Chondrocyte (in vitro differentiated cells): ENCODE measurements around the gene KRTAP1-1. TPM values are rescaled to one million over a fixed set of nuclear protein-coding genes. Genes with fewer than 3 reads are reported as not detected.
"Not testable (repeated sequence)": the region's sequence is repeated elsewhere in the genome, so short reads cannot be mapped to it uniquely, and the experiment has no call there.

Experiments used
- DNase-seq: peaks from one replicate; pipeline ENCODE4 v3.0.0; 2021; ENCODE audit warnings: mixed read lengths, low spot score
- H3K27ac Mint-ChIP-seq: one replicate; pipeline ENCODE4 v1.8.0; 2021; ENCODE audit warnings: mild to moderate bottlenecking, moderate library complexity, mixed read lengths; ENCODE audit not compliant: unreplicated experiment
- H3K27me3 Mint-ChIP-seq: 2 replicates; pipeline ENCODE4 v1.8.0; 2021; ENCODE audit warnings: low read depth, mixed read lengths
- H3K36me3 Mint-ChIP-seq: 2 replicates; pipeline ENCODE4 v1.8.0; 2021; ENCODE audit warnings: low read depth, mixed read lengths
- H3K4me1 Mint-ChIP-seq: 2 replicates; pipeline ENCODE4 v1.8.0; 2021; ENCODE audit warnings: low read depth, mild to moderate bottlenecking, mixed read lengths
- H3K4me3 Mint-ChIP-seq: one replicate; pipeline ENCODE4 v1.8.0; 2021; ENCODE audit warnings: mild to moderate bottlenecking, moderate library complexity, mixed read lengths; ENCODE audit not compliant: unreplicated experiment
- H3K9me3 Mint-ChIP-seq: 2 replicates; pipeline ENCODE4 v1.8.0; 2021; ENCODE audit warnings: low read depth, mixed read lengths
- CTCF ChIP-seq: fragments of 200-600 bp; sonication (generic); IDR thresholded peaks from 2 replicates; pipeline ENCODE4 v1.5.0; 2021; ENCODE audit warnings: antibody characterized with exemption, mild to moderate bottlenecking, moderate library complexity
- total RNA-seq: library from RNA; stranded (reverse); gene quantifications from 3 replicates; pipeline ENCODE4 v1.2.1, GENCODE V29; 2021

KRTAP1-1 gene
- total RNA-seq, 1 donor from 2014 or later = not detected

DNA sequence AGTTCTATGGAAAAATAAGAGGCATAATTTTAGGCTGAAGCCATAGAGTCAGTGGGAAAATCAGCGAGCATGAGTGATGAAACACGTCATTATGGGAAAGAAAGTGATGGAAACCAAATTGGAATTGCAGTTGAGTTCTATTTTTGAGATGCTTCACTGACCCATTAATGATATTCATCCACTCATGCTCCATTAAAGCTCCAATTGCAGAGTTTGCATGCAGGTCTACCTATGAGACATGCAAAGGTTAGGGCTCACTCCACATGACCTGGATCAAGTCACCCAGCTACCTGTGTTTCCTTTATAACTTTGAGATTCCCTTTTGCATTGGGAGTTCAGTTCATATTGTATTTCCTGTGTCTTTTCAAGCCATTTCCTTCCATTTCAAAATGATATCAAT, 32.4 kb upstream of the KRTAP1-1 start:
- H3K4me1 Mint-ChIP-seq = no peaks in the 10 kb centered on the region
- H3K27me3 Mint-ChIP-seq = no peaks in the 10 kb centered on the region
- TF ChIP-seq CTCF = no peak
- H3K4me3 Mint-ChIP-seq = no peak overlapping the region
- H3K9me3 Mint-ChIP-seq = no peaks in the 10 kb centered on the region
- H3K27ac Mint-ChIP-seq = no peak overlapping the region
- no peak for DNase-seq
- no peaks in the 10 kb centered on the region for H3K36me3 Mint-ChIP-seq

GRCh38 chr17:41071606-41072360, 30.5 kb upstream of the KRTAP1-1 start:
- Mint-ChIP-seq H3K9me3 (no peaks in the 10 kb centered on the region), H3K27me3 (no peaks in the 10 kb centered on the region), H3K4me3 (no peak overlapping the region), H3K36me3 (no peaks in the 10 kb centered on the region), H3K27ac (no peak overlapping the region), H3K4me1 (no peaks in the 10 kb centered on the region)
- DNase-seq = no peak
- TF ChIP-seq CTCF = no peak

DNA sequence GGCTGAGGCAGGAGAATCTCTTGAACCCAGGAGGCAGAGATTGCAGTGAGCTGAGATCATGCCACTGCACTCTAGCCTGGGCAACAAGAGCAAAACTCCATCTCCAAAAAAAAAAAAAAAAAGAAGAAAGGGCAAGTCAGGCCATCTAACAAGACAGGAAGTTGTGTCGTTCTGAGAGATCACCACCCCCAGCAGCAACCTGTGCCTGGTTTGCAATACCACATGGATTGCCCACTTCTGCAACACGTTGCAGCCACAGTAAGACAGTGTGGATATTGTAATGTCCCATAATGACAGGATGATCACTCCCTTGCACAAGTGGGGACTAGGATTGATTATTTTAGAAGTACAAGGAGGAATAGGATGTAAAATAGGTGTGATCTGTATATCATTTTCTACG, 27.8 kb upstream of the KRTAP1-1 start:
- H3K4me3 Mint-ChIP-seq = no peak overlapping the region
- H3K27ac Mint-ChIP-seq = no peak overlapping the region
- no peak for TF ChIP-seq CTCF
- no peak for DNase-seq
- no peaks in the 10 kb centered on the region for H3K9me3 Mint-ChIP-seq
- peaks cover 10% of the 10 kb centered on the region for H3K4me1 Mint-ChIP-seq
- H3K36me3 Mint-ChIP-seq = no peaks in the 10 kb centered on the region
- H3K27me3 Mint-ChIP-seq = no peaks in the 10 kb centered on the region

DNA sequence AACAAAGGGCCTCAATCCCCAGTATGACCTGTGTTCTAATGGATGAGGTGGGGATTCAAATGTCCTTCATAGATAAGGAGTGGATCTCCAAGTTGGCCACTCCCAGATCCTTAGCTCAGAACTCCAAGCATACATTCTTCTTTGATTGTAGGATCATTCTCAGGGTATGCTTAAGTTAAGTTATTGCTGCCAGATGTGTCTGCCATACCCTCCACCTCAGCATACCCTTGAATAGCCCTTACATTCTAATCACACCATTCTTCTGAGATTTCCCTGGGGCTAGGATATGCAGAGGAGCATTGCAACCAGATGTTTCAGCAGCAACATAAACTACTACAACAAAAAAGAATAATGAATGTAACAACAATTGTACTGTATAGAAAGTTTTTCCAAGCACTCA, 26.0 kb upstream of the KRTAP1-1 start:
- H3K36me3 Mint-ChIP-seq = no peaks in the 10 kb centered on the region
- H3K27ac Mint-ChIP-seq = no peak overlapping the region
- no peak for DNase-seq
- no peaks in the 10 kb centered on the region for H3K9me3 Mint-ChIP-seq
- no peaks in the 10 kb centered on the region for H3K27me3 Mint-ChIP-seq
- H3K4me3 Mint-ChIP-seq = no peak overlapping the region
- no peak for TF ChIP-seq CTCF
- peaks cover 24% of the 10 kb centered on the region for H3K4me1 Mint-ChIP-seq

- Mint-ChIP-seq H3K9me3 (no peaks in the 10 kb centered on the region), H3K4me1 (peaks cover 36% of the 10 kb centered on the region), H3K27me3 (no peaks in the 10 kb centered on the region), H3K36me3 (no peaks in the 10 kb centered on the region), H3K4me3 (no peak within 1 kb of the TSS), H3K27ac (no peak within 1 kb of the TSS)
- no peak for DNase-seq
- TF ChIP-seq CTCF = no peak
Observed at GRCh38 chr17:41065829-41066624, 24.8 kb upstream of the KRTAP1-1 start, which contains the start of gene KRTAP2-4. Gene KRTAP2-4 (minus strand): TSS chr17:41065879. CDS start chr17:41065845, 34 bp downstream.

GRCh38 chr17:41065016-41065689, 23.9 kb upstream of the KRTAP1-1 start:
- not testable (repeated sequence) for DNase-seq, H3K9me3 Mint-ChIP-seq, H3K27me3 Mint-ChIP-seq, H3K4me3 Mint-ChIP-seq, H3K36me3 Mint-ChIP-seq, H3K27ac Mint-ChIP-seq
- peaks cover 45% of the 10 kb centered on the region for H3K4me1 Mint-ChIP-seq
